CD4-positive, alpha-beta T cell treated with Interleukin-4 for 4 hours (primary cell): Measurements from ENCODE around the gene MYCBP2.
"Not testable (repeated sequence)": the region's sequence is repeated elsewhere in the genome, so short reads cannot be mapped to it uniquely, and the experiment has no call there.

Experiments used
- DNase-seq: peaks from one replicate; pipeline ENCODE4 v3.0.0-alpha.2; 2020

MYCBP2 gene, protein sequence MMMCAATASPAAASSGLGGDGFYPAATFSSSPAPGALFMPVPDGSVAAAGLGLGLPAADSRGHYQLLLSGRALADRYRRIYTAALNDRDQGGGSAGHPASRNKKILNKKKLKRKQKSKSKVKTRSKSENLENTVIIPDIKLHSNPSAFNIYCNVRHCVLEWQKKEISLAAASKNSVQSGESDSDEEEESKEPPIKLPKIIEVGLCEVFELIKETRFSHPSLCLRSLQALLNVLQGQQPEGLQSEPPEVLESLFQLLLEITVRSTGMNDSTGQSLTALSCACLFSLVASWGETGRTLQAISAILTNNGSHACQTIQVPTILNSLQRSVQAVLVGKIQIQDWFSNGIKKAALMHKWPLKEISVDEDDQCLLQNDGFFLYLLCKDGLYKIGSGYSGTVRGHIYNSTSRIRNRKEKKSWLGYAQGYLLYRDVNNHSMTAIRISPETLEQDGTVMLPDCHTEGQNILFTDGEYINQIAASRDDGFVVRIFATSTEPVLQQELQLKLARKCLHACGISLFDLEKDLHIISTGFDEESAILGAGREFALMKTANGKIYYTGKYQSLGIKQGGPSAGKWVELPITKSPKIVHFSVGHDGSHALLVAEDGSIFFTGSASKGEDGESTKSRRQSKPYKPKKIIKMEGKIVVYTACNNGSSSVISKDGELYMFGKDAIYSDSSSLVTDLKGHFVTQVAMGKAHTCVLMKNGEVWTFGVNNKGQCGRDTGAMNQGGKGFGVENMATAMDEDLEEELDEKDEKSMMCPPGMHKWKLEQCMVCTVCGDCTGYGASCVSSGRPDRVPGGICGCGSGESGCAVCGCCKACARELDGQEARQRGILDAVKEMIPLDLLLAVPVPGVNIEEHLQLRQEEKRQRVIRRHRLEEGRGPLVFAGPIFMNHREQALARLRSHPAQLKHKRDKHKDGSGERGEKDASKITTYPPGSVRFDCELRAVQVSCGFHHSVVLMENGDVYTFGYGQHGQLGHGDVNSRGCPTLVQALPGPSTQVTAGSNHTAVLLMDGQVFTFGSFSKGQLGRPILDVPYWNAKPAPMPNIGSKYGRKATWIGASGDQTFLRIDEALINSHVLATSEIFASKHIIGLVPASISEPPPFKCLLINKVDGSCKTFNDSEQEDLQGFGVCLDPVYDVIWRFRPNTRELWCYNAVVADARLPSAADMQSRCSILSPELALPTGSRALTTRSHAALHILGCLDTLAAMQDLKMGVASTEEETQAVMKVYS (N-terminal part only)

DNA sequence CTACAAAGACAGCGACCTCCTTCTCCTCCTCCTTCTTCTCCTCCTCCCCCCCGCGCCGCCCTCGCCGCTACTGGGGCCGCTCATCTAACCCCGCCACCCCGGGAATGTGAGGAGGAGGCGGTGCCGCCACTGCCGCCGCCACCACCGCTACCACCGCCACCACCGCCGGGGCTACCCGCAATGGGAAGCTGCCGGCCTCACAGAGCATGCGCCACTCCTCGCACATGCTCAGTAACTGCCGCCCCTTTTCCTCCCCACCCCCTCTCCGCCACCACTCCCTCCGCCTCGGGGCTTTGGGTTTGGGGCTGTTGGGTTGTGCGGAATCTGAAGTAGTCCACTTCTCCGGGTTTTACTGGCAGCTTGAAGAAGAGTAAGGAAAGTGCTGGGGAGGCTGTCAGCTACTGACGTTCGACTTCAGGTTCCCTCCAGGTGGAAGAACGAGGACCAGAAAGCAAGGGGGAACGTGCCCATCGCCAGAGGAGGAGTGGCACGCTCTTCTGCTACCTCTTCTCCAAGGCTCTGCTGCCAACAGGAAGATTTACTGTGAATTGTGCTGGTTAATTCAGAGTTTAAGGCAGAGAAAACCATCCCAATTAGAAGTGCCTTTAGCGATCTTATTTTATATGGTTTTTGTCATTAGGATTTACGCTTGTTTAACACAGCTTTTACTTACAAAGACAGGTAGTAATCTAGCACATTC lies at the start of gene MYCBP2:
TSS of gene MYCBP2 (minus strand) at position 190 of the 700 bp plus-strand sequence. CDS start 319 bp downstream, outside the sequence.
- DNase-seq: peak; percentile 99

GRCh38 chr13:77375560-77376108 lies 48.7 kb upstream of the MYCBP2 start:
- DNase-seq: no peak

DNA sequence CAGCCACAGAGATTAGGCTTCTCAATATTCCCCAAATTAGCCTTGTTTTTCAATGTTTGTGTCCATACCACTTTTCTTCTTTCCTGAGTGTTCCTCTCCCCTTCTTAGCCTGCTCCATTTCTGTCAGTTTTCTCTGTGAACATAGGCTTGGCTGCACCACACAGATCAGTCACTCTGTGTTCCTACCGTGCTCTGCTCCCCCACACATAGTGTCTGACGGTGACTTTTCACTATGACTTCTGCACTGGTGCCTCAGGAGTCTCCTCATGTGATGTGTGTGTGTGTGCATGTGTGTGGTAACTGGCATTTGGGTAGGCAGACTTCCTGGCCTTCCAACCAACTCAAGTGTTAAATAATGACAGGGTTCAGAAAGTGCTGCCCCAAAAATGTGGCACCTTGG lies 47.9 kb upstream of the MYCBP2 start:
- no peak for DNase-seq

- DNase-seq: no peak
These were observed 47.4 kb upstream of the MYCBP2 start for GRCh38 chr13:77374339-77374738.

DNA sequence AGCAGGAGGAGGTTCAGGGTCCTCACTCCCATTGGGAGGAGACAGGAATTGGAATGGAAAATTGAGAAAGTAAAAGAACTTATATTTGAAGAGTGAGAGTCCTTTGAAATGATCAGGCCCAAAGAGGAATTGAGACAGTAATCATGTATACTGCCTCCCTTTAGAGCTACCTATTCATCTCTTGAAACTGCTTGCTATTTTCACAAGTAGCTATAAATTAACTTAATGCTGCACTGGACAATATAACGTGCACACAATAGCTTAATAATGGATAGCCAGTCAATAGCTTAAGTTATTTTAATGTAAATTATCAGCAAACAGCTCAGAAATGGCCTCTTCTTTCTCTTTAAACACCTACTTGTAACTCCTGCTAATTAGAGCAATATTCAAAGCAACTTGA lies 46.6 kb upstream of the MYCBP2 start:
- no peak for DNase-seq

DNA sequence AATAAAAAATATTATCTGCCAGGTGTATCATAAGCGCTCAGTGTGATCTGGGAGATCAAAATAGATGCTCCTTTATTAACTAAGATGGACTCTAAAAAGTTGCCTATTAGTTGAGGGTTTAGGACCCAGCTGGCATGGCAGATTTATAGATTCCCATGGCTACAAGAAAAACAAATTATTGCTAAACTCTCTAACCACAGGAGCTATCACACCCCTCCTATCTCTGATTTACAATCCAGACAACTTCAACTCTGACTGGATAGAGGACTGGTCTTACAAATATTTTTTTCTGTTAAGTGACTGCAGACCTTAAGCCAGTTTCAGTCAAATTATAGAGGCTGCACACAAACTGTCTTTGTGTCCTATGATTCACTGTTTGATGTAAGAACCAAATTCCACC lies 45.4 kb upstream of the MYCBP2 start:
- DNase-seq: no peak

DNA sequence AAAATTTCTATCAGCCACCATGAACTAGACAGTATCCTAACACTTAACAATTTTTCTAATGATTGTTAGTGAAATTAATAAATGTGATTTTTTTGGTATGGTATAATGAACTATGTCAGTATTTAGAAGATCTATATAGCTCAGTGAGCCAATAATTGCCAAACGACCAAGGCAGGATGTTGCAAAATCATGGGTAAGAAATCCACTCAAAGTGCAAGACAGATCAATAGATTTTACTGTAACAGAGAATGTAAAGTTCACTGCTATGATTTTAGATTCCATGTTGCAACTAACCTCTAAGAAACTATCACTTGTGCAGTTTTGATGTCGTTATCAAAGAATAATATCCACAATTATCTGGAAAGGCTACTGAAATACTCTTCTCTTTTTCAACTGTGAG lies 44.0 kb upstream of the MYCBP2 start:
- DNase-seq: no peak

GRCh38 chr13:77362166-77362565 lies 35.3 kb upstream of the MYCBP2 start:
- DNase-seq: no peak

GRCh38 chr13:77360032-77360685 lies 33.3 kb upstream of the MYCBP2 start:
- DNase-seq: no peak

DNA sequence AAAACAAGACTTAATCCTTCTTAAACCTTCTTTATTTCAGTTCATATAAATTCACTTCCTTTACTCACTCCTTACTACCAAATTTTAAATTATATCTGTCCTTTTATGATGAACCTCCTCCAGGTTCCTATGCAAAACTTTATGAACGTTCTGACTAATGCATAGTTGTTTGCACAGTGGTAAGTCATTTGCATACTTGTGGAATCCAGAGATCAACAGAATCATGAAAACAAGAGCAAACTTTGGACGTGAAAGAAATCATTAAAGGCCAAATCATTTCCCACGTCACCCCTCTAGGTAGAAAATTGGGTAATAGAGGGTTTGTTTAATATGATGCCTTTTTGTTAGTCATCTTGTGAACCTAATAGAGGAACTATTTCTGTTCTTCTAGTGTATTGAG lies 32.3 kb upstream of the MYCBP2 start:
- no peak for DNase-seq

GRCh38 chr13:77358001-77358400 lies 31.1 kb upstream of the MYCBP2 start:
- DNase-seq: no peak

GRCh38 chr13:77356155-77356554 lies 29.3 kb upstream of the MYCBP2 start:
- DNase-seq: no peak

DNA sequence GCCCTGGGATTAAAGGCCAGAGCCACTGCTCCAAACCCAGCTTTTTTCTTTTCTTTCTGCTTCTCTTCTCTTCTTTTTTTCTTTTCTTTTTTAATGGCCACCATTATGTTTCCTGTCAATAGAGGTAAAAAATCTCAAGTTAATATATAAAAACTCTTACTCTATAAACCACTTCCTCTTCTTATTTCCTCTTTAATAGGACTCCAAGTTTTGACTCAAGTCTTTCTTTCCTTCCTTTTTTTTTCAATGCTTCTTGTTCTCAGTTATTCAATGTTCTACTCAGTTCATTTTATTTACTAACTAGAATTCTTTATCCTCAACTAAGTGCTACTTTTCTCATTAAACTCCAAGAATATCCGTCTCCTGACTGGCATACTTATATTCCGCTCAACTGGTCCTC lies 27.1 kb upstream of the MYCBP2 start:
- DNase-seq: no peak

DNA sequence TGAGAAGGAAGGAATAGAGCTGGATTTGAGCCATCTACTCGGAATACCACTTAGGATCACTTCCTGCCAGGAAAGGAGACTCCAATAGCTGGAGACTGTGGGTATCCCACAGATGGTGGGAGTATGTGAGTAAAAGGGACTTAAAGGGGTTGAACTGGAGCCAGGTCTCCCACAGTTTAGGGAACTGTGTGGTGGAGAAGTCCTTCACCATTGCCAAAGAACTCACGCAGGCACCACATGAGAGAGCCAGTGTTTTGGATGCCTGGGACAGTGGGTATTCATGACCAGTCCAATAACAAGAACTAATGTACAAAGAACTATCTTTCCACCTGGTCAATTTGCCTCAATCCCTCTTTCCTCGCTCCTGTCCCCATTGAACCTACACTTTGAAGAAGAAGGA lies 24.4 kb upstream of the MYCBP2 start:
- no peak for DNase-seq

- no peak for DNase-seq
These were observed 23.9 kb upstream of the MYCBP2 start for GRCh38 chr13:77350811-77351210.

GRCh38 chr13:77349365-77349764 lies 22.5 kb upstream of the MYCBP2 start:
- DNase-seq: no peak

DNA sequence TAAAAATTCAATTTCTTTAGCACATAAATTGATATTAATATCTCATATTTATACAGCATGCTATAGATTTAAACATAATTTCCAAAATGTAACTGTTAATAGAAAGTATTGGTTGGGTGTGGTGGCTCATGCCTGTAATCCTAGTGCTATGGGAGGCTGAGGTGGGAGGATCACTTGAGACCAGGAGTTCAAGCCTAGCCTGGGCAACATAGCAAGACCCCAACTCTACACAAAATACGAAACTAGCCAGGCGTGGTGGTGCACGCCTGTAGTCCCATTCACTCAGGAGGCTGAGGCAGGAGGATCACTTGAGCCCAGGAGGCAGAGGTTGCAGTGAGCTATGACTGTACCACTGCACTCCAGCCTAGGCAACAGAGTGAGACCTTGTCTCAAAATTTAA lies 20.5 kb upstream of the MYCBP2 start:
- not testable (repeated sequence) for DNase-seq

DNA sequence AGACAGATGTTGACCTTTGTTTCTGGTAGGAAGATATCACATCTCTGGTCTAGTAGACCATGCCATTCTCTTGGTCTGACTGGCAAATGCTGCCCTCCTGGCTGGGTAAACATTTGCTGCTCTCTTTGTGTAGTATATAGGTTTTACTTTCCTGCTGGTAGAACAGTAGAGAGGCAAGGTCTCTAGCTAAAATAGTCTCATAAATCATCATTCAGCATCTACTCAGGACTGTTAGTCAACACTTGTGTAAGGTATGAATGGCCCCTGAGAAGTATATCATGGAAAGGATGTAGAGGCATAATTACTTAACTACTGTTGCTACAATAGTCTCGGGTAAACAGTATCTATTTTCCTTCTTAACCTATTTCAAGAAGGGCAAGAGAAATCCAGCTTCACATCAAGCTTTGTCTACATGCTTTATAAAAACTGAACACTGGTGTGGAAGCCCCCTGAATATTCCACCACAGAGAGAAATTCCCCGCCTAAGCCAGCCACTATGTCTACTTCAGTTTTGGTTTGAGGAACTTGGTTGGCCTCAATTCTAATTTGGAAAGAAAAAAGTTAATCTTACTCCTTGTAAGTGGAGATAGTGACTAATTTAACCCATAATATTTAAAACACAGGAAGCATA lies 18.4 kb upstream of the MYCBP2 start:
- DNase-seq: peak; percentile 56

DNA sequence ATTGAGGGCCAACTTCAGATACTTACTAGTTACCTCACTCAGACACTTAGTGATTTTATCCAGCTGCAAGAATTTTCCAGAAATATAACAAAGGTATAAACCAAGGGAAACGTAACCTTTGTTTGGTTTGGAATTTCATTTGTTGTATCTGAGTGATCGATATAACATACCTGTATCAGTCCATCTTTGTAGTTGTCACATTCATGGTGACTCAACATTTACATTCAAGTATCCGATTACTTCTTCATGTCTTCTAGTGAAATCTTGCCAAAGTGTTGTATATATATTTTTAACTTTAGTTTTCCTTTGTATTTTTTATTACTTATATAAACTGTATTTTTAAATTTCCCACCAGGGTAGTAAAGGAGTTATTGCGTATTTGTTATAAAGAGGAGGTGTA lies 16.9 kb upstream of the MYCBP2 start:
- DNase-seq: no peak

- no peak for DNase-seq
These were observed 12.5 kb upstream of the MYCBP2 start for GRCh38 chr13:77339408-77339807.

GRCh38 chr13:77338961-77339401 lies 12.1 kb upstream of the MYCBP2 start:
- no peak for DNase-seq
